Measurements from ENCODE around the gene FAF1.
"Not testable (repeated sequence)": the region's sequence is repeated elsewhere in the genome, so short reads cannot be mapped to it uniquely, and the experiment has no call there.

Gene FAF1

GRCh38 chr1:50831300-50832061, 128.6 kb downstream of the FAF1 start:
- no peak overlapping the region for H3K4me3 ChIP-seq (ENCODE audit: low read depth, low read length)
- no peak for TF ChIP-seq CTCF (IDR thresholded peaks at IDR 0.05; ENCODE audit: control insufficient read depth, extremely low read depth, insufficient read depth)
- DNase-seq (ENCODE audit: low read depth), result no peak

GRCh38 chr1:50830621-50831020, 129.4 kb downstream of the FAF1 start:
- DNase-seq (ENCODE audit: low read depth), result no peak
- no peak for TF ChIP-seq CTCF (IDR thresholded peaks at IDR 0.05; ENCODE audit: control insufficient read depth, extremely low read depth, insufficient read depth)
- no peak overlapping the region for H3K4me3 ChIP-seq (ENCODE audit: low read depth, low read length)

GRCh38 chr1:50829014-50829958, 130.8 kb downstream of the FAF1 start:
- no peak overlapping the region for H3K4me3 ChIP-seq (ENCODE audit: low read depth, low read length)
- no peak for DNase-seq (ENCODE audit: low read depth)
- TF ChIP-seq CTCF (IDR thresholded peaks at IDR 0.05; ENCODE audit: control insufficient read depth, extremely low read depth, insufficient read depth), result no peak

- TF ChIP-seq CTCF (IDR thresholded peaks at IDR 0.05; ENCODE audit: control insufficient read depth, extremely low read depth, insufficient read depth), result no peak
- no peak for DNase-seq (ENCODE audit: low read depth)
These were observed 132.5 kb downstream of the FAF1 start for GRCh38 chr1:50827546-50827945.

GRCh38 chr1:50826792-50827191, 133.3 kb downstream of the FAF1 start:
- DNase-seq (ENCODE audit: low read depth); H3K4me3 ChIP-seq (ENCODE audit: low read depth, low read length): not testable (repeated sequence)

More at GRCh38 chr1:50827546-50827945, 132.5 kb downstream of the FAF1 start:
- no peak overlapping the region for H3K4me3 ChIP-seq (ENCODE audit: low read depth, low read length)

- no peak for DNase-seq (ENCODE audit: low read depth)
- no peak for TF ChIP-seq CTCF (IDR thresholded peaks at IDR 0.05; ENCODE audit: control insufficient read depth, extremely low read depth, insufficient read depth)
- H3K4me3 ChIP-seq (ENCODE audit: low read depth, low read length), result no peak overlapping the region
These were observed 137.9 kb downstream of the FAF1 start for GRCh38 chr1:50822035-50822776.

GRCh38 chr1:50820545-50820944, 139.5 kb downstream of the FAF1 start:
- no peak for TF ChIP-seq CTCF (IDR thresholded peaks at IDR 0.05; ENCODE audit: control insufficient read depth, extremely low read depth, insufficient read depth)
- no peak for DNase-seq (ENCODE audit: low read depth)
- H3K4me3 ChIP-seq (ENCODE audit: low read depth, low read length), result no peak overlapping the region
